ENCODE data around the gene RRP15. TPM values are rescaled to one million over a fixed set of nuclear protein-coding genes. Genes with fewer than 3 reads are reported as not detected.

The RRP15 gene
- total RNA-seq, 2 donors from 2014 or later, result 4.1 TPM

- peak overlapping the region; percentile 8 to 61 for H3K4me3 ChIP-seq
- H3K36me3 ChIP-seq, result no peaks in the 10 kb centered on the region
- 28% methylated on average over 5 of the region's 5 CpGs for WGBS
- H3K27ac ChIP-seq, result peak overlapping the region; percentile 85 to 86
- no peaks in the 10 kb centered on the region for H3K4me1 ChIP-seq (replicated peaks)
- H3K27me3 ChIP-seq (replicated peaks; ENCODE audit: insufficient read depth), result no peaks in the 10 kb centered on the region
- DNase-seq (ENCODE audit: low spot score), result no peak
- no peaks in the 10 kb centered on the region for H3K9me3 ChIP-seq
- intact Hi-C loops (cut with DNase I), result loop anchor here (5.0 to 10.0 kb wide), 7 partner anchors 128 to 1035 kb away; no protein-coding TSS in a partner anchor
- TF ChIP-seq CTCF (IDR thresholded peaks at IDR 0.05) (no peak), POLR2AphosphoS5 (IDR thresholded peaks at IDR 0.05) (no peak), POLR2A (IDR thresholded peaks at IDR 0.05) (no peak)
Measured at GRCh38 chr1:218349348-218350034, 64.4 kb downstream of the RRP15 start.

- Histone ChIP-seq H3K27ac (peak overlapping the region; percentile 7 to 86), H3K36me3 (no peaks in the 10 kb centered on the region), H3K9me3 (no peaks in the 10 kb centered on the region), H3K27me3 (replicated peaks; ENCODE audit: insufficient read depth) (no peaks in the 10 kb centered on the region), H3K4me1 (replicated peaks) (no peaks in the 10 kb centered on the region), H3K4me3 (peak overlapping the region; percentile 8 to 61)
- intact Hi-C loops (cut with DNase I), result loop anchor here (10.0 kb wide), 1 partner anchor 535 kb away; no protein-coding TSS in a partner anchor
- no peak for TF ChIP-seq POLR2A (IDR thresholded peaks at IDR 0.05)
- no peak for TF ChIP-seq POLR2AphosphoS5 (IDR thresholded peaks at IDR 0.05)
- no peak for TF ChIP-seq CTCF (IDR thresholded peaks at IDR 0.05)
- WGBS, result 30% methylated on average over 7 of the region's 7 CpGs
- DNase-seq (ENCODE audit: low spot score), result no peak
Measured at GRCh38 chr1:218350035-218350525, 65.0 kb downstream of the RRP15 start.

- intact Hi-C loops (cut with DNase I), result loop anchor here (10.0 kb wide), 1 partner anchor 534 kb away; no protein-coding TSS in a partner anchor
- H3K27me3 ChIP-seq (replicated peaks; ENCODE audit: insufficient read depth), result no peaks in the 10 kb centered on the region
- 21% methylated on average over 2 of the region's 2 CpGs for WGBS
- H3K4me1 ChIP-seq (replicated peaks), result no peaks in the 10 kb centered on the region
- H3K9me3 ChIP-seq, result no peaks in the 10 kb centered on the region
- peak overlapping the region in 1 of 2 donors; percentile 12 for H3K4me3 ChIP-seq
- peak overlapping the region; percentile 35 to 50 for H3K27ac ChIP-seq
- no peak for TF ChIP-seq CTCF (IDR thresholded peaks at IDR 0.05)
- no peak for TF ChIP-seq POLR2A (IDR thresholded peaks at IDR 0.05)
- TF ChIP-seq POLR2AphosphoS5 (IDR thresholded peaks at IDR 0.05), result no peak
- no peaks in the 10 kb centered on the region for H3K36me3 ChIP-seq
- DNase-seq (ENCODE audit: low spot score), result no peak
Measured at GRCh38 chr1:218350801-218351266, 65.7 kb downstream of the RRP15 start.

DNA sequence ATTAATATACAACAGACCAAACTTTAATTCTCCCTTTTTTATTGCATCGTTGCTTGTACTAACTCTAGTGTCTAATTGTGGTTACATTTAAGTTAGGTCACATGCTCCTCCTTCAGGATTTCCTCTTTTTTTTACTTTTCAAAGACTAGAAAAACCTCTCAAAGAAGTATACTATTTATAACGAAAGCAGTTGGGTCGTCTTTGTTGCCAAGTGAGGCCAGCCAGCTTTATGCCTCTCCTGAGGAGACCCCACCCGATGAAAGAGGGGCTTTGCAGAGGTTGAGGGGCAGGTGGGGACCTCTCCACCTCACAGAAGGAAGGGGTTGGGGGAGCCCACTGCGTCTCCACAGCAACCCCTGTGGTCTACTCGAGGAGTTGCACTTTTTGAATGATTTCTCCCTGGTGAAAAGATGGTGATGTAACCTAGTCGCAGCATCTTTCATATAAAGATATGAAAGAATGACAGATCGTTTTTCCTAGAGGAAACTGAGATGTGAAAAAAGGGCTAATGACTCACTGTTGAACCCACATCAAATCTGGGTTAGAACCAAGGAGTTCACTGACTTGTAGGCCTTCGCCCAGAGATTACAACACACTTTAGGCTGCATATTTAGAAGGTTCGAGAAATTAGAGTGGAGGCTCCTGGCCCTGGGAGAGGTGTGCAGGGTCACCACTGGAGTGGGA lies 66.4 kb downstream of the RRP15 start:
- no peak for TF ChIP-seq CTCF (IDR thresholded peaks at IDR 0.05)
- no peak for TF ChIP-seq POLR2AphosphoS5 (IDR thresholded peaks at IDR 0.05)
- TF ChIP-seq POLR2A (IDR thresholded peaks at IDR 0.05), result no peak
- intact Hi-C loops (cut with DNase I), result loop anchor here (10.0 kb wide), 1 partner anchor 533 kb away; no protein-coding TSS in a partner anchor
- WGBS, result 27% methylated on average over 10 of the region's 10 CpGs
- Histone ChIP-seq H3K4me1 (replicated peaks) (no peaks in the 10 kb centered on the region), H3K36me3 (no peaks in the 10 kb centered on the region), H3K27ac (peak overlapping the region; percentile 35 to 50), H3K9me3 (no peaks in the 10 kb centered on the region), H3K27me3 (replicated peaks; ENCODE audit: insufficient read depth) (no peaks in the 10 kb centered on the region), H3K4me3 (peak overlapping the region in 1 of 2 donors; percentile 12)
- DNase-seq (ENCODE audit: low spot score), result no peak

Measured in prostate gland (tissue), 2 donors.